Ishikawa (cell line): Measurements from ENCODE around the gene CLMN.

ENCODE experiments used
- EGR1 ChIP-seq: IDR thresholded peaks from 2 replicates; pipeline ENCODE4 v1.6.1; 2012
- EP300 ChIP-seq: IDR thresholded peaks from 2 replicates; pipeline ENCODE4 v1.6.1; 2012; ENCODE audit warnings: borderline replicate concordance
- NFIC ChIP-seq: IDR thresholded peaks from 2 replicates; pipeline ENCODE4 v1.6.1; 2012
- REST ChIP-seq: IDR thresholded peaks from 2 replicates; pipeline ENCODE4 v1.6.1; 2012; ENCODE audit warnings: low read depth, mild to moderate bottlenecking
- TAF1 ChIP-seq: IDR thresholded peaks from 2 replicates; pipeline ENCODE4 v1.6.1; 2012; ENCODE audit warnings: low read depth, mild to moderate bottlenecking
- TEAD4 ChIP-seq: IDR thresholded peaks from 2 replicates; pipeline ENCODE4 v1.6.1; 2012
- YY1 ChIP-seq: IDR thresholded peaks from 2 replicates; pipeline ENCODE4 v1.6.1; 2012; ENCODE audit warnings: low read depth

GRCh38 chr14:95220663-95221231, 99.0 kb downstream of the CLMN start:
- TF ChIP-seq TEAD4, result 0 out of 2 replicates have a peak, but pooled peaks have one; percentile 20
- no peak for TF ChIP-seq EP300
- no peak for TF ChIP-seq NFIC
- no peak for TF ChIP-seq REST
- TF ChIP-seq TAF1, result no peak
- no peak for TF ChIP-seq YY1
- TF ChIP-seq EGR1, result no peak
